T-helper 1 cell treated with Interleukin-12 subunit alpha and Interleukin-12 subunit beta and Interleukin-4 antibody, amounts not matched to agents 30 ng/mL and 1 ng/mL, for 36 hours (primary cell): ENCODE results near the gene CCNO. TPM values are rescaled to one million over a fixed set of nuclear protein-coding genes. Genes with fewer than 3 reads are reported as not detected.

Experiments used
- intact Hi-C: fragments of 100-400 bp; cut with micrococcal nuclease; formaldehyde crosslinking; loops from one replicate; pipeline ENCODE4 v1.15.1; 2024
- total RNA-seq: library from RNA; stranded (reverse); gene quantifications from 2 replicates; pipeline ENCODE4 v1.2.3, GENCODE V29; 2022

The CCNO gene
- total RNA-seq, 1 donor from 2014 or later = not detected

DNA sequence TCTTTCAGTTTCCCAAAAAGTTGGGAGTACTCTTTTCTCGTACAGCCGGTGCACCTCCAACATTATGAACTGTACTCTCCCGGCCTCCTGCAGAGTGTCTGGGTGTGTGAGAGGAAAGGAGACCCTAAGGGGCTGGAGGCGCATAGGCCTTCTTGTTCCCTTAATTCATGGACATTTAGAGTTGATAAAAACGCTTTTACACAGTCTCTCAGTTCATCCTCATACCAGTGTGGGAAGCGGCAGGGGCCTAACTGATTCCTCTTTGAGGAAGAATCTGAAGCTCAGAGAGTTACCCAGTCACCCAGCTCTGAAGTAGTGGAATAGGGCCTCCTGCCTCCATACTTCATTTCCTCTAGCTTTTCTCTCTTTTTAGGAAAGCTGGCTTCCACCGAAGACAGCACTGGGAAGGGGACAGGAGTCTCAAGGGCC, 9.6 kb downstream of the CCNO start:
- intact Hi-C loops = loop anchor here (1.0 kb wide), 1 partner anchor 9 kb away; the partner anchor contains the start of gene CCNO

- intact Hi-C loops = loop anchor here (1.0 kb wide), 1 partner anchor 10 kb away; the partner anchor contains the start of gene CCNO
Measured at GRCh38 chr5:55222985-55223811, 10.2 kb downstream of the CCNO start.

DNA sequence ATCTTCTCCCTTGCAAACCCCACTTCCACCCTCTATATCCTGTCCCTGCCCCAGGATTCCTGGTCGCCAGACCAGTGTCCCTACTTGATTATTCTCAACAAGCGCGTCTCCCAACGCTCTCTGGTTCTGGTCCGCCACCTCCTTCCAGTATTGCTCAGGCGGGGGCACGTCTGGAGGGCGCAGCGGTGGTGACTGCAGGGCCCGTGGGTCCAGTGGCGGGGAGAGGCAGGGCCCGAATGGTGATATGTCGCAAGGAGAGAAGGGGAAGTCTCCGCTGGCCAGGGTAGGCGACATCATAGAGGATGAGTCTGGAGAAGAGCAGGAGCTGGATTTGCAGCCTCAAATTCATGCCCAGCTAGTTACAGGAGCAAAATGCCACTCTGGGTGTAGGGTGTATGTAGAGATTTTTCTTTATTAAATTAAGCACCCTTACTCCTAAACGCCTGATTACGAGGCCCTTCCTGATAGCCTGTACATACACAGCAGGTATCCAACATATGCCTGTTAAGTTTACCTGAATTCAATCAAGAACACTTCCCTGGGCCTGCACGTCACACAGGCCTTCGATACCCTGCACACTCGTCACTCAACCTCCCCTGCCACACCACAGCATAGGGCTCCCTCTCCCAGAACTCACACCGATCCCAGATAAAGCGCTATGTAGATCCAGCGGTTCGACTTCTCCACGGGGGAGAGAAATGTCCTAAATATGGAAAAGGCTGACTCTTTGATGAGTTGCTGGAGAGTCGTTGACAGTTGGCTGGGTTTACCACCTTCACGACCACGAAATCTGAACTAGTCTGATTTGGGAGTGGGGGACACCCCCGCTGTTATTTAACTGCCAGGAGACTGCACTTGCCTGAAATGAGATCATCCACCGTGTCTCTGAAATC, 11.1 kb downstream of the CCNO start:
- intact Hi-C loops = no loop called here

- intact Hi-C loops = loop anchor here (1.0 kb wide), 1 partner anchor 10 kb away; no protein-coding TSS in a partner anchor
Measured at GRCh38 chr5:55220433-55221185, 12.8 kb downstream of the CCNO start.

- intact Hi-C loops = loop anchor here (1.0 kb wide), 1 partner anchor 11 kb away; no protein-coding TSS in a partner anchor
Measured at GRCh38 chr5:55219770-55220169, 13.6 kb downstream of the CCNO start.

DNA sequence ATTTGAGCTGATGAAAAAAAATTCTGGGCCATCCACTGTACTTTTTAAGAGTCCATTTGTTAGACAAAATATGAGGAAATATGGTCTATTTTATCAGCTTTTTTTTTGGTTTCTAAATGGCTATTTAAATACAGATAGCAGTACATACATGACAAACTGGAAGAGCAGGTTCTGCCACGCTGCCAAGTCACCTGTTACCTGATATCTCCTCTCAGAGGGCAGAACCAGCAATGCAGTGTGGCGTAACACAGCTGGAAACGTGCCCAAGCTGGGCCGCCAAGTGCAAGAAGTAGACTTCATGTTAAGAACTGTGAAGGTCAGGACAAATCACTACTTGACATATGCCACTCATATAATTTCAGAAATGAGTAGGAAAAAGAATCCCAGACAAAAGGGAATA, 14.4 kb downstream of the CCNO start:
- intact Hi-C loops = no loop called here

DNA sequence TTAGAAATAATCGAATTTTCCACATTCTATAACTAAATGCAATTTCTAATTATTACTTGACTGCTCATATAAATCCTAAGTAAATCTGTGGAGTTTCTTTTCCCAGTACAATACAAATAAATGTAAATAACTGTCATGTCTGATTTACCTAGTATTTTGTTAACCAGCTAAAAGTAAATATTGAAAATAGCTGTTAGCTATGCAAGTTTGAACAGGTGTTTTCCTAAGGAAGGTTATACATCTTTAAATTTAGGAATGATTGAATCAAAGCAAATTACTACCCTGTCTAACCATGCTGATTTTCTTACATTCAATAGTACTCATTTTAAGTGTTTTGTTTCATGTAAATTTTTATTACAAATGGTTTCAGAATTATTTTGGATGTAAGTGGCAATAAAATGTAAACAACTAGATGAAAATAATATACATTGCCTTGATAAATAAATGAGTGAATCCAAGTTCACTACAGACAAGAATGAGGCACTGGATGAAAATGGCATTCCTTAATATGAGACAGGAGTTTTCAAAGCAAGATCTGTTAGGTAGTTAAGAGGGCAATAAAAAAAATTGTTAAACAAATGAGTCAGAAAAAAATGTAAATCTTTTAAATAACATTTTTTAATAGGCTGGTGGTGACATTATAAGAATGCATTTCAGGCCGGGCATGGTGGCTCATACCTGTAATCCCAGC, 22.1 kb downstream of the CCNO start:
- intact Hi-C loops = no loop called here

DNA sequence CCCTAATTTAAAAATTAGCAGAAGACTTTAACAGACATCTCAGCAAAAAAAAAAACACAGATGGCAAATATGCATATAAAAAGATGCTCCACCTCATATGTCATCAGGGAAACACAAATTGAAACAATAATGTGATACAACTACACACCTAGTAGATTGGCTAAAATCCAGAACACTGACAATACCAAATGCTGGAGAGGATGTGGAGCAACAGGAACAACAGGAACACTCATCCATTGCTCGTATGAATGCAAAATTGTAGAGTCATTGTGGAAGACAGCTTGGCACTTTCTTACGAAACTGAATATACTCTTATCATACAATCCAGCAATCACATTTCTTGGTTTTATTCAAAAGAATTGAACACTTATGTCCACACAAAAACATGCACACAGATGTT, 28.4 kb downstream of the CCNO start:
- intact Hi-C loops = no loop called here

- intact Hi-C loops = no loop called here
Measured at GRCh38 chr5:55191165-55191564, 42.2 kb downstream of the CCNO start.

- intact Hi-C loops = no loop called here
Measured at GRCh38 chr5:55188656-55189540, 44.5 kb downstream of the CCNO start.

DNA sequence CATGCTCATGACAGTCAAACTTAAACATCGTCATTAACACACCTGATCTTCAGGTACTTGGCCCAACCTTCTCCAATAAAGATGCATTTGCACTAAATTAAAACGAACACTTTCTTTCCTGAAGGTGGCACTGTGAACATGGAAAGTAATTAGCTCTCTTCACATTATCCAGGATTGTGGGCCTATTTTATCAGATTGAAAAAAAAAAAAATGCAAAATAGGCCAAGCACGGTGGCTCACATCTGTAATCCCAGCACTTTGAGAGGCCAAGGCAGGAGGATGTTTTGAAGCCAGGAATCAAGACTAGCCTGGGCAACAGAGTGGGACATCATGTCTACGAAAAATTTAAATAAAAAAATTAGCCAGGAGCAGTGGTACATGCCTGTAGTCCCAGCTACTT, 46.0 kb downstream of the CCNO start:
- intact Hi-C loops = no loop called here

Other genes with a start within 250 kb of the CCNO start
- 0.27 and 0.44 TPM in 2 replicates for gene ESM1, start 248.0 kb downstream of the CCNO start, total RNA-seq
- gene GZMK, start 209.4 kb downstream of the CCNO start, total RNA-seq = 86.4 and 87.7 TPM in 2 replicates
- gene GZMA, start 131.0 kb downstream of the CCNO start, total RNA-seq = 1,575 and 1,584 TPM in 2 replicates
- not detected in 2 replicates for gene GPX8, start 73.4 kb downstream of the CCNO start, total RNA-seq
- 0.12 and 0.17 TPM in 2 replicates for gene CDC20B, start 60.4 kb downstream of the CCNO start, total RNA-seq
- gene MCIDAS, start 6.3 kb downstream of the CCNO start, total RNA-seq = not detected in 2 replicates
- gene DHX29, start 74.1 kb upstream of the CCNO start, total RNA-seq = 20.7 and 21.1 TPM in 2 replicates
- 82.5 and 85.5 TPM in 2 replicates for gene MTREX, start 74.4 kb upstream of the CCNO start, total RNA-seq